WTC11 (cell line): Measurements from ENCODE around the gene NR2F2. TPM values are rescaled to one million over a fixed set of nuclear protein-coding genes. Genes with fewer than 3 reads are reported as not detected.

Source experiments
- ATAC-seq: fragments of 200-7000 bp; cut with Tn5 transposase; 2 replicates; pipeline ENCODE4 v1.10.0; 2021; ENCODE audit warnings: mild to moderate bottlenecking, moderate library complexity
- CTCF ChIA-PET: fragments of 300-600 bp; sonication (Branson Sonifier 250); formaldehyde crosslinking; loops from one replicate; lab custom pipeline; 2021; ENCODE audit warnings: antibody characterized with exemption; lab: Charles Lee
- POLR2A ChIA-PET: fragments of 350-600 bp; sonication (Branson Sonifier 250); formaldehyde crosslinking; loops from one replicate; lab custom pipeline; 2021; ENCODE audit warnings: antibody characterized with exemption; lab: Charles Lee
- DNase-seq: peaks from one replicate; pipeline ENCODE4 v3.0.0; 2021; ENCODE audit warnings: low spot score
- H3K27ac Mint-ChIP-seq: 2 replicates; pipeline ENCODE4 v1.8.0; 2021; ENCODE audit warnings: mixed read lengths
- H3K27me3 Mint-ChIP-seq: 2 replicates; pipeline ENCODE4 v1.8.0; 2021; ENCODE audit warnings: low read depth, mild to moderate bottlenecking, moderate library complexity, mixed read lengths
- H3K36me3 Mint-ChIP-seq: 2 replicates; pipeline ENCODE4 v1.8.0; 2021; ENCODE audit warnings: mixed read lengths
- H3K4me1 Mint-ChIP-seq: 2 replicates; pipeline ENCODE4 v1.8.0; 2022; ENCODE audit warnings: mixed read lengths
- H3K4me3 Mint-ChIP-seq: 2 replicates; pipeline ENCODE4 v1.8.0; 2021; ENCODE audit warnings: mild to moderate bottlenecking, moderate library complexity, mixed read lengths
- H3K9me3 Mint-ChIP-seq: 2 replicates; pipeline ENCODE4 v1.8.0; 2021; ENCODE audit warnings: mixed read lengths
- ATF3 ChIP-seq: sonication (generic); formaldehyde crosslinking; conservative IDR thresholded peaks from 2 replicates; pipeline ENCODE4 v1.8.1; 2022; ENCODE audit warnings: mild to moderate bottlenecking, missing genetic modification reagents
- E2F5 ChIP-seq: sonication (generic); formaldehyde crosslinking; IDR thresholded peaks from 2 replicates; pipeline ENCODE4 v1.8.1; 2022; ENCODE audit warnings: mild to moderate bottlenecking, moderate library complexity, missing genetic modification reagents
- GTF2I ChIP-seq: fragments of 250-450 bp; sonication (Bioruptor Pico); conservative IDR thresholded peaks from 2 replicates; pipeline ENCODE4 v1.4.0; 2021; ENCODE audit warnings: mild to moderate bottlenecking
- JUN ChIP-seq: sonication (generic); formaldehyde crosslinking; IDR thresholded peaks from 2 replicates; pipeline ENCODE4 v1.8.0; 2023; ENCODE audit warnings: mild to moderate bottlenecking, missing genetic modification reagents
- KAT7 ChIP-seq: sonication (generic); formaldehyde crosslinking; IDR thresholded peaks from 2 replicates; pipeline ENCODE4 v1.8.1; 2023; ENCODE audit warnings: missing genetic modification reagents, mild to moderate bottlenecking, borderline replicate concordance
- MXD4 ChIP-seq: fragments of 250-450 bp; sonication (Bioruptor Pico); IDR thresholded peaks from 2 replicates; pipeline ENCODE4 v1.8.0; 2021; ENCODE audit warnings: mild to moderate bottlenecking, moderate library complexity, borderline replicate concordance
- RORB ChIP-seq: fragments of 250-450 bp; sonication (Bioruptor Pico); IDR thresholded peaks from 2 replicates; pipeline ENCODE4 v1.9.0; 2021; ENCODE audit warnings: mild to moderate bottlenecking
- USF1 ChIP-seq: sonication (generic); formaldehyde crosslinking; IDR thresholded peaks from 2 replicates; pipeline ENCODE4 v1.8.0; 2022; ENCODE audit warnings: mild to moderate bottlenecking, missing genetic modification reagents
- ZNF219 ChIP-seq: sonication (generic); formaldehyde crosslinking; IDR thresholded peaks from 2 replicates; pipeline ENCODE4 v1.8.0; 2023; ENCODE audit warnings: missing genetic modification reagents, mild to moderate bottlenecking, borderline replicate concordance
- ZNF232 ChIP-seq: sonication (generic); formaldehyde crosslinking; IDR thresholded peaks from 2 replicates; pipeline ENCODE4 v1.8.0; 2022; ENCODE audit warnings: mild to moderate bottlenecking, missing genetic modification reagents
- ZNF263 ChIP-seq: sonication (generic); formaldehyde crosslinking; IDR thresholded peaks from 2 replicates; pipeline ENCODE4 v1.8.1; 2022; ENCODE audit warnings: low read depth, mild to moderate bottlenecking, moderate library complexity, missing genetic modification reagents
- ZNF317 ChIP-seq: sonication (generic); formaldehyde crosslinking; IDR thresholded peaks from 2 replicates; pipeline ENCODE4 v1.8.1; 2023; ENCODE audit warnings: low read depth, mild to moderate bottlenecking, moderate library complexity, missing genetic modification reagents, borderline replicate concordance
- ZNF512 ChIP-seq: sonication (generic); formaldehyde crosslinking; IDR thresholded peaks from 2 replicates; pipeline ENCODE4 v1.8.1; 2022; ENCODE audit warnings: missing genetic modification reagents, borderline replicate concordance
- total RNA-seq: library from RNA; stranded (reverse); gene quantifications from 3 replicates; pipeline ENCODE4 v1.2.3, GENCODE V29; 2021
- TF ChIP-seq, protein P1 (sequence below): sonication (generic); formaldehyde crosslinking; IDR thresholded peaks from 2 replicates; pipeline ENCODE4 v1.8.0; 2022; ENCODE audit warnings: mild to moderate bottlenecking, missing genetic modification reagents

The NR2F2 gene
- total RNA-seq, 1 experiment from 2014 or later, result 0.57 TPM

DNA sequence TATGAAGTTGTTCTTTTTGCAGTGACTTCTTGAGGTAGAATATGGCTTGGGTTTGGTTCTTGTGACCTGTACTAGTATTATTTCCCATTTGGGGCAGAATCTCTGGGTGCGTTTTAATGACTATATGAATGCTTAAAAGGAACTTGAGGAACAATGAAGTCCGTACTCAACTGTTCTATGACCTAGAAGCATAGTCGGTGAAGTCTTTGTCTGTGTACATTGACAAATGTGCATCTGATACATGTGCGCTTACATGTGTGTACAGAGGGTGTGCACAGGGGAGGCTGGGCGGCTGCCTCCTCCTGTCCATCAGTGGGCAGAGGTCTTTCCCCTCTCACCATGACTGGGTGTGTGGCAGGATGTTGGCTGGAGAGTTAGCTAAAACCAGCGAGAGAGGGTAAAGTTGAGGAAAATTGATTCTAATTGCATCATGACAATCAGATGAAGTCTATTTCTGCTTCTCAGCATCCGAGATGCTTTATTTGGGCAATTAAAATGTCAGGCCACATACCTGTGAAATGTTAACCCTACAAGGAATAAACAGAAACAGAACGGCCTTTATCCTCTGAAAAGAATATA, 1.0 kb upstream of the NR2F2 start (continued):
- no peak for TF ChIP-seq ZNF512 (CRISPR knock-in tag)
- TF ChIP-seq JUN (CRISPR knock-in tag), result no peak

- peak overlapping the region; percentile 76 for H3K4me3 Mint-ChIP-seq
- no peaks in the 10 kb centered on the region for H3K36me3 Mint-ChIP-seq
- H3K9me3 Mint-ChIP-seq, result no peaks in the 10 kb centered on the region
- H3K27me3 Mint-ChIP-seq, result peaks cover 96% of the 10 kb centered on the region
- no peak overlapping the region for H3K27ac Mint-ChIP-seq
- TF ChIP-seq GTF2I (CRISPR knock-in tag) (no peak), MXD4 (CRISPR knock-in tag) (no peak), RORB (CRISPR knock-in tag) (no peak), ZNF317 (CRISPR knock-in tag) (no peak), KAT7 (CRISPR knock-in tag) (no peak), E2F5 (CRISPR knock-in tag) (no peak), ATF3 (CRISPR knock-in tag) (no peak), ZNF232 (CRISPR knock-in tag) (no peak), ZNF219 (CRISPR knock-in tag) (no peak)
- TF ChIP-seq, protein P1, sequence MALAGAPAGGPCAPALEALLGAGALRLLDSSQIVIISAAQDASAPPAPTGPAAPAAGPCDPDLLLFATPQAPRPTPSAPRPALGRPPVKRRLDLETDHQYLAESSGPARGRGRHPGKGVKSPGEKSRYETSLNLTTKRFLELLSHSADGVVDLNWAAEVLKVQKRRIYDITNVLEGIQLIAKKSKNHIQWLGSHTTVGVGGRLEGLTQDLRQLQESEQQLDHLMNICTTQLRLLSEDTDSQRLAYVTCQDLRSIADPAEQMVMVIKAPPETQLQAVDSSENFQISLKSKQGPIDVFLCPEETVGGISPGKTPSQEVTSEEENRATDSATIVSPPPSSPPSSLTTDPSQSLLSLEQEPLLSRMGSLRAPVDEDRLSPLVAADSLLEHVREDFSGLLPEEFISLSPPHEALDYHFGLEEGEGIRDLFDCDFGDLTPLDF (CRISPR knock-in tag), result no peak
- peaks cover 69% of the 10 kb centered on the region for H3K4me1 Mint-ChIP-seq
- POLR2A ChIA-PET, result interaction anchor here (1.0 kb wide), 1 partner anchor 11 kb away, joined by 5 read pairs; no protein-coding TSS in a partner anchor
- CTCF ChIA-PET, result interaction anchor here (0.6 to 2.3 kb wide), 4 partner anchors 9 to 87 kb away, joined by 3 to 10 read pairs (median 3); no protein-coding TSS in a partner anchor
- ATAC-seq (peak; percentile 10), DNase-seq (peak; percentile 62)
These were observed 443 bp upstream of the NR2F2 start for GRCh38 chr15:96330064-96330449.

GRCh38 chr15:96331144-96331944, 844 bp downstream of the NR2F2 start:
- DNase-seq (peak; percentile 34), ATAC-seq (no peak)
- H3K27me3 Mint-ChIP-seq, result peaks cover 96% of the 10 kb centered on the region
- no peak overlapping the region for H3K27ac Mint-ChIP-seq
- TF ChIP-seq USF1 (no peak), ZNF263 (CRISPR knock-in tag) (peak; percentile 35; the same call in 1 of the 2 replicates)
- H3K4me3 Mint-ChIP-seq, result peak overlapping the region; percentile 60
- no peaks in the 10 kb centered on the region for H3K9me3 Mint-ChIP-seq
- ChIA-PET CTCF (interaction anchor here (1.0 to 2.3 kb wide), 4 partner anchors 10 to 86 kb away, joined by 3 to 10 read pairs (median 4); no protein-coding TSS in a partner anchor), POLR2A (interaction anchor here (1.0 kb wide), 1 partner anchor 10 kb away, joined by 5 read pairs; no protein-coding TSS in a partner anchor)
- peaks cover 69% of the 10 kb centered on the region for H3K4me1 Mint-ChIP-seq
- H3K36me3 Mint-ChIP-seq, result no peaks in the 10 kb centered on the region
